Vagina (tissue), 2 donors: Measurements from ENCODE around the gene PODN. TPM values are rescaled to one million over a fixed set of nuclear protein-coding genes. Genes with fewer than 3 reads are reported as not detected.

ENCODE experiments used
- DNase-seq, 2 donors: peaks; one replicate each; pipeline ENCODE4 v3.0.0-alpha.2; 2017; ENCODE audit errors: extremely low spot score in 2 of 2
- H3K27ac ChIP-seq: fragments of 200-600 bp; sonication (generic); one replicate; pipeline ENCODE4 v1.5.1; 2019
- H3K27me3 ChIP-seq: fragments of 200-600 bp; sonication (generic); one replicate; pipeline ENCODE4 v1.5.1; 2019
- H3K36me3 ChIP-seq, 2 donors: fragments of 200-600 bp; sonication (generic); one replicate each; pipeline ENCODE4 v1.5.1; 2017 to 2019
- H3K4me1 ChIP-seq: fragments of 200-600 bp; sonication (generic); one replicate; pipeline ENCODE4 v1.5.1; 2019
- H3K4me3 ChIP-seq, 2 donors: fragments of 200-600 bp; sonication (generic); 1 replicate in 1 of 2; 2 replicates in 1 of 2; pipeline ENCODE4 v1.5.1; 2016 to 2019
- H3K9me3 ChIP-seq: fragments of 200-600 bp; sonication (generic); one replicate; pipeline ENCODE4 v1.5.1; 2019
- POLR2A ChIP-seq, 2 donors: fragments of 450-650 bp; IDR thresholded peaks; one replicate each; pipeline ENCODE4 v1.6.1; 2017; ENCODE audit warnings: antibody characterized with exemption in 2 of 2, mild to moderate bottlenecking in 2 of 2, moderate library complexity in 2 of 2
- POLR2AphosphoS5 ChIP-seq, 2 donors: sonication (generic); formaldehyde crosslinking; IDR thresholded peaks; one replicate each; pipeline ENCODE4 v1.9.0; 2017; ENCODE audit warnings: antibody characterized with exemption in 2 of 2, mild to moderate bottlenecking in 2 of 2, low read depth in 1 of 2; ENCODE audit not compliant: insufficient read depth in 1 of 2
- intact Hi-C: fragments of 100-400 bp; cut with DNase I; formaldehyde crosslinking; loops from one replicate; pipeline ENCODE4 v1.15.1; 2023
- total RNA-seq: library from RNA; depleted of rRNA; stranded (reverse); fragments of >200 nt; gene quantifications from one replicate; pipeline ENCODE4 v1.2.3, GENCODE V29; 2016
- TF ChIP-seq, protein P1 (sequence below), 3 experiments: fragments of 450-650 bp in 2 of 3; fragments of 200-600 bp in 1 of 3; sonication (generic) in 1 of 3; IDR thresholded peaks; one replicate each; pipeline ENCODE4 v1.5.1; 2017 to 2019; ENCODE audit warnings: antibody characterized with exemption in 3 of 3, mild to moderate bottlenecking in 2 of 3, moderate library complexity in 2 of 3

Gene PODN
- total RNA-seq, 1 donor from 2014 or later: 207 TPM

DNA sequence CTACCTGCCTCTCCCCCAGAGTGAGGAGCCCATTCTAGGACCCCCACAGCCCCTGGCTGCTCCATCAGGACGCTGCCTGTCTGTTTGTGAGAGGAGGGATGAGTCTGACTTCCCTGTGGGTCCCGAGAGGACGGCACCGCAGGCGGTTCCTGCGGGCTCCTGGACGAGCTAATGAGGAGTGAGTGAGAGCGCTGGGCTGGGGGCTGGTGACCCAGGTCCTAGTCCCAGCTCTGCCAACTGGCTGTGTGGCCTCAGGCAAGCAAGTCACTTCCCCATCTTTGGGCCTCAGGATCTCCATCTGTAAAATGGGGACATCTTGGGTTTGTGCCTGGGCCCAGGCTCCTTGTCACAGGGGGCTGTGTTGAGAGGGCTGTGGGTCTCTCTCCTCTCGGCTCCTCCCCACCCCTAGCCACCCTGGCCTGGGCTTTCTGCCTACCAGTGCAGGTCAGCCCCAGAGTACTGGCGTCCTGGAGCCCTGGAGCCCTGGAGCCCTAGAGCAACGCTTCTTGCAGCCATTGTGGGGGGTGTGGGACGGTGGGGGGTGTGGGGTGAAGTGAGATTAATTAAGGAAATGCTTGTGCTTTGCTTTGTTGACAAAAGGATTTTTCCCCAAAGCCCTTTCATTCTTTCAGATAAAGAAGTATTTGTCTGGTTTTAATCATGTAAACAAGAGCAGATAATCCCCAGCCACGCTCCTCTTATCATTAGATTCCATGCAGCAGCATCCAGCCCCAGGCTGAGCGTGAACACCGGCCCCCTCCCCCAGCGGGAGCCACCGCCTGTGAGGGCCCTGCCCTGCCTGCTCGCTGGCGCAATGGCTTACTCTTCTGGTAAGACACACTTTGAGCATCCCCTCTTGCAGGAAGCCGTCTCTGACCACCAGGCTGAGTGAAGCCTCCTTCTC lies 53.6 kb downstream of the PODN start:
- no peak for DNase-seq
- peaks cover 14% of the 10 kb centered on the region for H3K4me1 ChIP-seq
- no peak overlapping the region for H3K27ac ChIP-seq
- intact Hi-C loops: no loop called here
- no peaks in the 10 kb centered on the region for H3K27me3 ChIP-seq
- H3K9me3 ChIP-seq: no peaks in the 10 kb centered on the region
- H3K36me3 ChIP-seq: no peaks in the 10 kb centered on the region
- TF ChIP-seq POLR2A (IDR thresholded peaks at IDR 0.05) (no peak), POLR2AphosphoS5 (IDR thresholded peaks at IDR 0.05; ENCODE audit: insufficient read depth in 1 of 2, low read depth in 1 of 2) (no peak)
- TF ChIP-seq, protein P1, sequence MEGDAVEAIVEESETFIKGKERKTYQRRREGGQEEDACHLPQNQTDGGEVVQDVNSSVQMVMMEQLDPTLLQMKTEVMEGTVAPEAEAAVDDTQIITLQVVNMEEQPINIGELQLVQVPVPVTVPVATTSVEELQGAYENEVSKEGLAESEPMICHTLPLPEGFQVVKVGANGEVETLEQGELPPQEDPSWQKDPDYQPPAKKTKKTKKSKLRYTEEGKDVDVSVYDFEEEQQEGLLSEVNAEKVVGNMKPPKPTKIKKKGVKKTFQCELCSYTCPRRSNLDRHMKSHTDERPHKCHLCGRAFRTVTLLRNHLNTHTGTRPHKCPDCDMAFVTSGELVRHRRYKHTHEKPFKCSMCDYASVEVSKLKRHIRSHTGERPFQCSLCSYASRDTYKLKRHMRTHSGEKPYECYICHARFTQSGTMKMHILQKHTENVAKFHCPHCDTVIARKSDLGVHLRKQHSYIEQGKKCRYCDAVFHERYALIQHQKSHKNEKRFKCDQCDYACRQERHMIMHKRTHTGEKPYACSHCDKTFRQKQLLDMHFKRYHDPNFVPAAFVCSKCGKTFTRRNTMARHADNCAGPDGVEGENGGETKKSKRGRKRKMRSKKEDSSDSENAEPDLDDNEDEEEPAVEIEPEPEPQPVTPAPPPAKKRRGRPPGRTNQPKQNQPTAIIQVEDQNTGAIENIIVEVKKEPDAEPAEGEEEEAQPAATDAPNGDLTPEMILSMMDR (IDR thresholded peaks at IDR 0.05): no peak
- H3K4me3 ChIP-seq: no peak overlapping the region

DNA sequence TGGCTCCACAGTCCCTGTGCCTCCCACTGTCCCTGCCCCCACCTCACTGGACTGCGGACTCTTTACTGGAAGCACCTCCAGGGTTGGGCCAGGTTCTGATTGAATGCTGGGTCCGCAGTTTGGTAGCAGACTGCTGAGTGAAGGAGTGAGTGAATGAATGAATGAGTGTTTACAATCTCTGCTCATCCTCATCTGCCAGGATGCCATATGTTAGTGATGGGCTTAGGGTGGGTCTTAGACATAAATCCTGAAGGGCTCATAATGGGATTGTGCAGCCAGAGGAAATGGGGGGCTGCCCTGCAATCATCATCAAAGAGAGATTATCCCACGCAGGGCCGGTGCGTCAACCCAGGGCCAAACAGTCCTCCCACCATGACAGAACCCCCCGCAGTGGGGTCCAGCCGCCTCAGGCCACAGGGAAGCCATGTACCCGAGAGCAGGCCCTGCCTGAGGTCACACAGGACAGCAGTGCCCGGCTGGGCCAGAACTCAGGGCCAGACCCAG lies 54.3 kb downstream of the PODN start:
- Histone ChIP-seq H3K27ac (no peak overlapping the region), H3K36me3 (no peaks in the 10 kb centered on the region), H3K27me3 (no peaks in the 10 kb centered on the region), H3K9me3 (no peaks in the 10 kb centered on the region), H3K4me1 (peaks cover 9% of the 10 kb centered on the region), H3K4me3 (no peak overlapping the region)
- intact Hi-C loops: no loop called here
- DNase-seq: no peak
- TF ChIP-seq POLR2AphosphoS5 (IDR thresholded peaks at IDR 0.05; ENCODE audit: insufficient read depth in 1 of 2, low read depth in 1 of 2) (no peak), POLR2A (IDR thresholded peaks at IDR 0.05) (no peak)
- TF ChIP-seq, protein P1 (IDR thresholded peaks at IDR 0.05): no peak

DNA sequence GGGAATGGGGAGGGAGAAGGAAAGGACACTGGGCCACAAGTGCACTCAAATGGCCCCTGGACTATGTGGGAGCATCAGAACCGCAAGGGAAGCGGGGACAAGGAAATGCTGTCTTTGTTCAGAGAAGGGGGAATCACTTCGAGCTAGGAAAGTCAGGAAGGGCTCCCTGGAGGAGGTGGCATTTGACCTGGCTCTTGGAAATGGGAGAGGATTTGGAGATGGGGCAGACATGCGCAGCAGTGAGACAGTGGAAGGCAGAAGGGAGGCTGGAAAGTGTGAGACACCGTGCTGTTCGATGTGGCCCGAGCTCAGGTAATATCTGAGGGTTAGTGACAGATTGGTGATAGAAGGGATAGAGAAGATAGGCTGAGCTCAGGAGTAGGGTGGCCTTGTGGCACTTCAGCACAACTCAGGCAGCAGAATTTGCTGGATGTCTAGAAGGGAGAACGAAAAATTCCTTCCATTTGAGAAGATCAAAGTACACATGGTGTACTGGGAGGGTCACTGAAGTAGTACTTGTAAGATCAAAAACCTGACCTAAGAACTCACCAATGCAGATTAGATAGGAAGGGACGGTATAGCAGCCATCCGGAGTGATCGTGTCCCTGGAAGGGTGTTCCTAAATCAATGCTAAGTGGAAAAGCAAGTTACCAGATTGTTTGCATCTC lies 55.1 kb downstream of the PODN start:
- Histone ChIP-seq H3K4me3 (no peak overlapping the region), H3K4me1 (peaks cover 15% of the 10 kb centered on the region), H3K36me3 (no peaks in the 10 kb centered on the region), H3K27ac (no peak overlapping the region), H3K27me3 (no peaks in the 10 kb centered on the region), H3K9me3 (no peaks in the 10 kb centered on the region)
- no peak for TF ChIP-seq POLR2AphosphoS5 (IDR thresholded peaks at IDR 0.05; ENCODE audit: insufficient read depth in 1 of 2, low read depth in 1 of 2)
- TF ChIP-seq, protein P1 (IDR thresholded peaks at IDR 0.05): no peak
- no peak for TF ChIP-seq POLR2A (IDR thresholded peaks at IDR 0.05)
- DNase-seq: no peak
- intact Hi-C loops: no loop called here

DNA sequence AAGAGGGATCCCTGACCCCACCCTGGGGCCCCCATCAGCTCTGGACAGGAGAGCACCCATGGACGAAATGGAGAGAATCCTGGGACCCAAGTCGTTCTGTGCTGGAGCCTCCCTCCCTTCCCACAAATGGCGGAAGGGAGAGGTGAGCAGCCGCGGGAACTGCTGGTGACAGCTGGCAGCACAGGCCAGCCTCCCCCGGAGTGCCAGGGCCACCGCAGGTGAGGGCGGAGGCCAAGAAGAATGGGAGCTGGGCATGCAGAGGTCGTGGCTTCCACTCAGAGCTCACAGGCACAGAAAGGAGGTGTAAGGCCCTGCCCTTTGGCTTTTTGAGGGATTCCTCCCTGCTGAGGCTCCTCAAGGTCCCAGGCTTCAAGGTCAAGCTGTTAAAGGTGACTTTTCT lies 55.8 kb downstream of the PODN start:
- Histone ChIP-seq H3K4me1 (peaks cover 16% of the 10 kb centered on the region), H3K27ac (no peak overlapping the region), H3K4me3 (no peak overlapping the region), H3K9me3 (no peaks in the 10 kb centered on the region), H3K27me3 (no peaks in the 10 kb centered on the region), H3K36me3 (no peaks in the 10 kb centered on the region)
- DNase-seq: no peak
- TF ChIP-seq, protein P1 (IDR thresholded peaks at IDR 0.05): no peak
- TF ChIP-seq POLR2AphosphoS5 (IDR thresholded peaks at IDR 0.05; ENCODE audit: insufficient read depth in 1 of 2, low read depth in 1 of 2): no peak
- no peak for TF ChIP-seq POLR2A (IDR thresholded peaks at IDR 0.05)
- intact Hi-C loops: no loop called here
